ENCODE results near the gene BBS1. TPM values are rescaled to one million over a fixed set of nuclear protein-coding genes. Genes with fewer than 3 reads are reported as not detected.

BBS1 gene
- polyA plus RNA-seq, 4 donors = 3.8 to 37.1 (median 7.9) TPM

GRCh38 chr11:66562907-66563583 is 52.6 kb downstream of the BBS1 start:
- DNase-seq = no peak
- Histone ChIP-seq H3K27ac (ENCODE audit: low read depth in 1 of 3, low read length in 2 of 3) (no peak overlapping the region), H3K27me3 (ENCODE audit: control insufficient read depth in 3 of 3, insufficient read depth in 3 of 3, low read length in 3 of 3) (peaks cover 0 to 39% (median 0%) of the 10 kb centered on the region in 3 donors), H3K9me3 (ENCODE audit: control insufficient read depth in 2 of 2, insufficient read depth in 1 of 2, low read depth in 1 of 2, low read length in 1 of 2) (no peaks in the 10 kb centered on the region), H3K4me1 (ENCODE audit: control insufficient read depth in 3 of 3, insufficient read depth in 2 of 3, low read depth in 1 of 3, low read length in 2 of 3) (peaks cover 0 to 6% (median 6%) of the 10 kb centered on the region in 3 donors), H3K36me3 (ENCODE audit: control insufficient read depth in 3 of 3, insufficient read depth in 2 of 3, low read depth in 1 of 3, low read length in 3 of 3) (peaks cover 0 to 3% (median 0%) of the 10 kb centered on the region in 3 donors), H3K4me3 (ENCODE audit: low read depth in 1 of 3, low read length in 3 of 3) (no peak overlapping the region)
- WGBS, 3 donors = 87 to 90% (median 88%) methylated on average over 20 of the region's 20 CpGs
- FAIRE-seq = no peak

- WGBS, 3 donors = 93 to 94% (median 94%) methylated on average over 10 of the region's 10 CpGs
- Histone ChIP-seq H3K4me1 (ENCODE audit: control insufficient read depth in 3 of 3, insufficient read depth in 2 of 3, low read depth in 1 of 3, low read length in 2 of 3) (peaks cover 0 to 5% (median 3%) of the 10 kb centered on the region in 3 donors), H3K36me3 (ENCODE audit: control insufficient read depth in 3 of 3, insufficient read depth in 2 of 3, low read depth in 1 of 3, low read length in 3 of 3) (peaks cover 0 to 3% (median 0%) of the 10 kb centered on the region in 3 donors), H3K9me3 (ENCODE audit: control insufficient read depth in 2 of 2, insufficient read depth in 1 of 2, low read depth in 1 of 2, low read length in 1 of 2) (no peaks in the 10 kb centered on the region), H3K4me3 (ENCODE audit: low read depth in 1 of 3, low read length in 3 of 3) (no peak overlapping the region), H3K27ac (ENCODE audit: low read depth in 1 of 3, low read length in 2 of 3) (no peak overlapping the region), H3K27me3 (ENCODE audit: control insufficient read depth in 3 of 3, insufficient read depth in 3 of 3, low read length in 3 of 3) (peaks cover 0 to 35% (median 0%) of the 10 kb centered on the region in 3 donors)
- DNase-seq (no peak), FAIRE-seq (no peak)
Observed at GRCh38 chr11:66563832-66564231, 53.4 kb downstream of the BBS1 start.

GRCh38 chr11:66564538-66564937 is 54.1 kb downstream of the BBS1 start:
- Histone ChIP-seq H3K4me1 (ENCODE audit: control insufficient read depth in 3 of 3, insufficient read depth in 2 of 3, low read depth in 1 of 3, low read length in 2 of 3) (no peaks in the 10 kb centered on the region), H3K36me3 (ENCODE audit: control insufficient read depth in 3 of 3, insufficient read depth in 2 of 3, low read depth in 1 of 3, low read length in 3 of 3) (peaks cover 0 to 3% (median 0%) of the 10 kb centered on the region in 3 donors), H3K9me3 (ENCODE audit: control insufficient read depth in 2 of 2, insufficient read depth in 1 of 2, low read depth in 1 of 2, low read length in 1 of 2) (no peaks in the 10 kb centered on the region), H3K4me3 (ENCODE audit: low read depth in 1 of 3, low read length in 3 of 3) (no peak overlapping the region), H3K27ac (ENCODE audit: low read depth in 1 of 3, low read length in 2 of 3) (no peak overlapping the region), H3K27me3 (ENCODE audit: control insufficient read depth in 3 of 3, insufficient read depth in 3 of 3, low read length in 3 of 3) (peaks cover 0 to 34% (median 0%) of the 10 kb centered on the region in 3 donors)
- WGBS, 3 donors = 87 to 91% (median 87%) methylated on average over 14 of the region's 14 CpGs
- FAIRE-seq (no peak), DNase-seq (no peak)

- Histone ChIP-seq H3K4me3 (ENCODE audit: low read depth in 1 of 3, low read length in 3 of 3) (no peak overlapping the region), H3K9me3 (ENCODE audit: control insufficient read depth in 2 of 2, insufficient read depth in 1 of 2, low read depth in 1 of 2, low read length in 1 of 2) (no peaks in the 10 kb centered on the region), H3K27ac (ENCODE audit: low read depth in 1 of 3, low read length in 2 of 3) (no peak overlapping the region), H3K4me1 (ENCODE audit: control insufficient read depth in 3 of 3, insufficient read depth in 2 of 3, low read depth in 1 of 3, low read length in 2 of 3) (no peaks in the 10 kb centered on the region), H3K36me3 (ENCODE audit: control insufficient read depth in 3 of 3, insufficient read depth in 2 of 3, low read depth in 1 of 3, low read length in 3 of 3) (peaks cover 0 to 3% (median 0%) of the 10 kb centered on the region in 3 donors), H3K27me3 (ENCODE audit: control insufficient read depth in 3 of 3, insufficient read depth in 3 of 3, low read length in 3 of 3) (peaks cover 0 to 31% (median 0%) of the 10 kb centered on the region in 3 donors)
- 87 to 94% (median 88%) methylated on average over 5 of the region's 5 CpGs for WGBS, 3 donors
- no peak for FAIRE-seq
- DNase-seq = no peak
Observed at GRCh38 chr11:66564984-66565383, 54.5 kb downstream of the BBS1 start.

- Histone ChIP-seq H3K27me3 (ENCODE audit: control insufficient read depth in 3 of 3, insufficient read depth in 3 of 3, low read length in 3 of 3) (peaks cover 0 to 28% (median 0%) of the 10 kb centered on the region in 3 donors), H3K4me1 (ENCODE audit: control insufficient read depth in 3 of 3, insufficient read depth in 2 of 3, low read depth in 1 of 3, low read length in 2 of 3) (no peaks in the 10 kb centered on the region), H3K9me3 (ENCODE audit: control insufficient read depth in 2 of 2, insufficient read depth in 1 of 2, low read depth in 1 of 2, low read length in 1 of 2) (no peaks in the 10 kb centered on the region), H3K36me3 (ENCODE audit: control insufficient read depth in 3 of 3, insufficient read depth in 2 of 3, low read depth in 1 of 3, low read length in 3 of 3) (peaks cover 0 to 3% (median 0%) of the 10 kb centered on the region in 3 donors), H3K4me3 (ENCODE audit: low read depth in 1 of 3, low read length in 3 of 3) (no peak overlapping the region), H3K27ac (ENCODE audit: low read depth in 1 of 3, low read length in 2 of 3) (no peak overlapping the region)
- no peak for FAIRE-seq
- WGBS, 3 donors = 87 to 92% (median 91%) methylated on average over 8 of the region's 8 CpGs
- no peak for DNase-seq
Observed at GRCh38 chr11:66566221-66566620, 55.8 kb downstream of the BBS1 start.

- no peak for FAIRE-seq
- H3K27ac ChIP-seq (ENCODE audit: low read depth in 1 of 3, low read length in 2 of 3) = no peak overlapping the region
- H3K4me1 ChIP-seq (ENCODE audit: control insufficient read depth in 3 of 3, insufficient read depth in 2 of 3, low read depth in 1 of 3, low read length in 2 of 3) = no peaks in the 10 kb centered on the region
- H3K4me3 ChIP-seq (ENCODE audit: low read depth in 1 of 3, low read length in 3 of 3) = peak overlapping the region in 1 of 3 donors; percentile 58
- H3K27me3 ChIP-seq (ENCODE audit: control insufficient read depth in 3 of 3, insufficient read depth in 3 of 3, low read length in 3 of 3) = peaks cover 0 to 28% (median 0%) of the 10 kb centered on the region in 3 donors
- WGBS, 3 donors = 57 to 63% (median 60%) methylated on average over 15 of the region's 15 CpGs
- H3K9me3 ChIP-seq (ENCODE audit: control insufficient read depth in 2 of 2, insufficient read depth in 1 of 2, low read depth in 1 of 2, low read length in 1 of 2) = no peaks in the 10 kb centered on the region
- no peak for DNase-seq
- peaks cover 0 to 3% (median 0%) of the 10 kb centered on the region in 3 donors for H3K36me3 ChIP-seq (ENCODE audit: control insufficient read depth in 3 of 3, insufficient read depth in 2 of 3, low read depth in 1 of 3, low read length in 3 of 3)
Observed at GRCh38 chr11:66567787-66568123, 57.3 kb downstream of the BBS1 start.

- WGBS, 3 donors = 2 to 5% (median 5%) methylated on average over 54 to 77 of the region's 77 CpGs
- no peaks in the 10 kb centered on the region for H3K4me1 ChIP-seq (ENCODE audit: control insufficient read depth in 3 of 3, insufficient read depth in 2 of 3, low read depth in 1 of 3, low read length in 2 of 3)
- DNase-seq (peak; percentile 70), FAIRE-seq (no peak)
- H3K4me3 ChIP-seq (ENCODE audit: low read depth in 1 of 3, low read length in 3 of 3) = peak within 1 kb of the TSS in 1 of 3 donors; percentile 58
- H3K27ac ChIP-seq (ENCODE audit: low read depth in 1 of 3, low read length in 2 of 3) = no peak within 1 kb of the TSS
- no peaks in the 10 kb centered on the region for H3K9me3 ChIP-seq (ENCODE audit: control insufficient read depth in 2 of 2, insufficient read depth in 1 of 2, low read depth in 1 of 2, low read length in 1 of 2)
- peaks cover 0 to 3% (median 0%) of the 10 kb centered on the region in 3 donors for H3K36me3 ChIP-seq (ENCODE audit: control insufficient read depth in 3 of 3, insufficient read depth in 2 of 3, low read depth in 1 of 3, low read length in 3 of 3)
- H3K27me3 ChIP-seq (ENCODE audit: control insufficient read depth in 3 of 3, insufficient read depth in 3 of 3, low read length in 3 of 3) = peaks cover 0 to 28% (median 0%) of the 10 kb centered on the region in 3 donors
Observed at GRCh38 chr11:66568124-66568916, 57.9 kb downstream of the BBS1 start, which contains the start of gene CTSF. TSS of gene CTSF (minus strand) at chr11:66568606. CDS start at chr11:66568486, 120 bp downstream.

- DNase-seq (no peak), FAIRE-seq (no peak)
- Histone ChIP-seq H3K36me3 (ENCODE audit: control insufficient read depth in 3 of 3, insufficient read depth in 2 of 3, low read depth in 1 of 3, low read length in 3 of 3) (peaks cover 0 to 3% (median 0%) of the 10 kb centered on the region in 3 donors), H3K9me3 (ENCODE audit: control insufficient read depth in 2 of 2, insufficient read depth in 1 of 2, low read depth in 1 of 2, low read length in 1 of 2) (no peaks in the 10 kb centered on the region), H3K27ac (ENCODE audit: low read depth in 1 of 3, low read length in 2 of 3) (no peak overlapping the region), H3K27me3 (ENCODE audit: control insufficient read depth in 3 of 3, insufficient read depth in 3 of 3, low read length in 3 of 3) (peaks cover 0 to 28% (median 0%) of the 10 kb centered on the region in 3 donors), H3K4me1 (ENCODE audit: control insufficient read depth in 3 of 3, insufficient read depth in 2 of 3, low read depth in 1 of 3, low read length in 2 of 3) (no peaks in the 10 kb centered on the region), H3K4me3 (ENCODE audit: low read depth in 1 of 3, low read length in 3 of 3) (no peak overlapping the region)
- 84 to 86% (median 85%) methylated on average over 7 of the region's 7 CpGs for WGBS, 3 donors
Observed at GRCh38 chr11:66569076-66569475, 58.6 kb downstream of the BBS1 start.

All from small intestine (tissue), 7 donors.